Measurements from ENCODE around the gene PFDN1.
"Not testable (repeated sequence)": the region's sequence is repeated elsewhere in the genome, so short reads cannot be mapped to it uniquely, and the experiment has no call there.

PFDN1 gene

DNA sequence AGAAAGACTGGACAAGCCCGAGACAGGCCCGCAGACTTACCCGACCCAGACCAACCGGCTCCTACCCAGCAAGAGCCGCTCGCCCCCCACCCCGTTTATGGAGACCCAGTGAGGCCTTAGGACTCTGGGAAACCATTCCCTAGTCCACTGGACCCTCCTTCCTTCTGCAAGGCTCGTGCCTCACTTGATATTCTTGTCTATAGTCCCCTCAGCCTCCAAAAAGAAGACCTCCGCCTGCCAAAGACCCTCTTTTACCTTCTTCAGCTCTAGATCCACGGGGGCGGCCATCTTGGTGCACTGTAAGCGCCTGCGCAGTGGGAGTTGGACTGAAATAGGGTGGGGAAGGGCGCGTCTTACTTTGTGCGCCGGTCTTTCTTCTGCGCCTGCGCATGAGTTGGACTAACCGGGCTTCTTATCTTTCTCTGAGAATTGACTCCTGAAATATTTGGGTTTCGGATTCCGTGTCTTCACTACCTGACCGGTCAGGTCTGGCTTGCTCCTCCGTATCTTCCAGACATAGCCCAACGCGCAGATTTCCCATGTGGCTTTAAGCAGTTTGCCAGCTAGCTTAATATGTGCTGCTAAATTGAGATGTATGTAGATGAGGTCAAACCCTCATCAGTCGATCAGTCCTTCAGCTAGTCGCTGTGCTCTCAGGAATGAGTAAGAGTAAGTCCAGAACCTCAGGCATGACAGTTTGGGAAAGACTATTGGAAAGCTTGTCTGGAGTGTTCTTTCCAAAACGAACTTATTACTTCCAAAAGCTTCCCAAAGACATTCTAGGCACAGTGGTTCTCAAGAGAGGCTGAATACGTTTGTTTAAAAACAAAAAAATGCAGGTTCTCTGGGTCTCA is at the start of gene PFDN1:
Gene PFDN1, minus strand, starts transcription at position 316 of the 854 bp plus-strand sequence. Its CDS starts 28 bp downstream, at position 288.
- DNase-seq: peak; percentile 96

DNA sequence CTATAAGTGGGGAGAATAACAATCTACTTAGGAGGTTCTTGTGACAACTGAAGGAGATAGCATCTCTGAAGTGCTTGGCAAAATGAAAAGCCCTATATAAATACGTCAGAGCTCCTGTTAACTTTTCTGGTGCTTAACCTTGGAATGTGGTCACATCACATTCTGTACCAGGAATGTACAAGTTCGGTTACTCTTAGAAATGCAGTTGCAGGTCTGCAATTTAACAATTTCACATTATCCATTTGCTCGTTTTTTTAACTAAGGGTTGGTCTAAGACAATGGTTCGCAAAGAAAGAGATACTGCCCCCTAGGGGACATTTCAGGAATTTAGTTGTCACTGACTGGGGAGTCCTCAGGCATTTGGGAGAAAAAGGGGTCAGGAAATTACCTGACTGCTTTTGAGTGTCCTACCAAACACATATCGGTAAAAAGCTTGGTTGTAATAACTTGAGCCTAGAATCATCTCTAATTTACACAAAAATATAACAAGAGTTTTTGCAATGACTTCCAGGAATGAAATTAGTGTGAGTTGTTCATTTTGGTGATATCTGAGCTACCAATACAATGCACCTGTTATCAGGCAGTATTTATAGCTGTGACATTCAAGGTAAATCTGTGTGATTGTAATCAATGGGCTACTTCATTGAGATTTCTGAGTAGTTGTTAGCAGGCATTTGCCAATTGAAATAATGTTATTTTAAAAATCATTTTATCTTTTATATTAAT is 48.9 kb upstream of the PFDN1 start:
- peak; percentile 88 for DNase-seq

GRCh38 chr5:140349244-140349643 is 46.3 kb upstream of the PFDN1 start:
- no peak for DNase-seq

- DNase-seq: no peak
These were observed 45.2 kb upstream of the PFDN1 start for GRCh38 chr5:140348104-140348503.

DNA sequence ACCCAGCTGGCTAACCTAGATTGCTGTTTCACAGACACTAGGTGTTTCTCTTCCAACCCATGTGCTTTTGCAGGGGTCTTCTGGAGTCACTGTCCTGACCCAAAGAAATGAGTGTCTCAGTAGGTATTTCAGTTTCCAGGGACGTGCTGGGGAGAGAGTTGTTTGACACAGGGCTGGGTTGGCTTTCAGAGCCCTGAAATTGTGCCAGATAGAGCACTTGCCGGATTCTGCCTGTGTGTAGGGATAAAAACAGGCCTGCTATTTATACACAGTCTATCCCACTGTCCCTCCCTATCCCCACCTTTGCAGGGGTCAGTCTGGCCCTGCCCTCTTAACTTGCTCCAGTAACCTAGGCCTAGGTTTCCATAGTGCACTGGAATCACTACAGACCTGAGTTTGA is 44.5 kb upstream of the PFDN1 start:
- no peak for DNase-seq

DNA sequence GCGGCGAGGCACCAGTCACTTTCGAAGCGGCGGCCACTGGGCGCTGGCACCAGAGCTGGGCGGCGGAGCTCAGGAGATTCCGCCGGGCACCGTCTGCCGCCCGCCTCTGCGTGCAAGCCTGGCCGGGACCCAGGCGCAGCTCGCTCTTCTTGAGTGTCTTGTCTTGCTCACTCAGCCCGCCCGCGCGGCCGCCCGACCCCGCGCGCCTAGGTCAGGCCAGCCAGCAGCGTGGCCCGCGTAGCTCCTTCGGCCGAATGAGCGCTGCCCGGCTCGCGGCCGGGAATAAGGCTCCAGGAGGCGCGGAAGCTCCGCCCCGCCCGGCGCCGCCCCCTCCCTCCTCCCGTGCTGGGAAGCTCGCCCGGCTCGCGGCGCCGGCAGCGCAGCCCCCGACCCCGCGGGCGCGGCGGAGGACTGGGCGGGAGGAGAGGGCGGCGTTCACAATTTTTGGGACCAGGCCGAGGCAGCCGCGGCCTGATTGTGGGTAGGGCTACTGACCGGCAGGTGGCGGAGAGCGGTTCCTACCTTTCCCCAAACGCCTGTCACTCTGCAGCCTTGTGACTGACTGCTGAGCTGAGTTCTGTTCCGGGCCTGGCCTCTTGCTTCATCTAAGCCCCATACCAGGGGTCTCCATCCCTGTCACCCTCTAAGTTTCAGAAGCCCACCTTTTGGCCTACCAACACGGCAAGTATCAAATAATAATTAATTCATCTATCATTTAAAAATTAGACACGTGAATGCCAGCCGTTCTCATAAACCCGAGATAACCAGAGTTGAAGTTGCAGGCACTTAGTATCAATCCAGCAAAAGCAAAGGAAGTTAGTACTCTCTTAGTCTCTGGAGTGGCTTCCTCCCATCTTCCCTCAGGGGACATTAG is 43.7 kb upstream of the PFDN1 start, which contains the start of gene HBEGF:
Gene HBEGF, minus strand, starts transcription at position 256 of the 874 bp plus-strand sequence. CDS start 275 bp downstream, outside the sequence.
- peak; percentile 85 for DNase-seq

- no peak for DNase-seq
These were observed 43.0 kb upstream of the PFDN1 start for GRCh38 chr5:140345919-140346347.

DNA sequence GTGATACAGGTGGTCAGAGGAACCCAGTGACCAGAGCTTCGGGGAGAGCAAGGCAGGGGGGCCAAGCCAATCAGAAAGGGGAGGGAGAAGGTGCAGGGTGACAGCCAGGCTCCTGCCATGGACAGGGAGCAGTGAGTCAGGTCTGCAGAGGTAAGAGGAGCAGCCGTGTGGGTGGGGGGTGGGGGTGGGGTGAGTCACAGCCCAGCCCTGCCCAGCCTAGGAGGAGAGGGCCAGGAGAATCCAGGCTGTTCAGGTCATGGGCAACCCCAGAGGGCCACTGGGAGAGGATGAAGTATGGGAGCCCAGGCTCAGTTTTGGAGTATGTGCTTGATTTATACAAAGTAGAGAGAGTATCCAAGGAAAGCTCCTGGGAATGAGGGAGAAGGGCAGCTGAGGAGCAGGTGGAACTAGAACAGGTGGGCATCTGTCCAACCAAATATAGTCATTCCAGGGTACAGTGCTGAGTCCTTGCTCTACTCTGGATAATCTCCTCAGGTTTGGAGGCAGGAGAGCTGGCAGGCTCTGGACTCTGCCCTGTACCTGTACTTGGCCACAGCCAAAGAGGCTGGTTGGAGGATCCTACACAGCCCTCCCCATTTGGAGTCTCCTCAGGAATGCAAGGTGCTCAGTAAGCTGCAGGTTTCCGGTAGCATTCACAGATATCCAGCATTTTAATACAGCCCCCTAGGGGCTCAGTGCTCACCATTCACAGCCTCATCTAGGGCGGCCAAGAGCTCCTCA is 42.0 kb upstream of the PFDN1 start:
- no peak for DNase-seq

DNA sequence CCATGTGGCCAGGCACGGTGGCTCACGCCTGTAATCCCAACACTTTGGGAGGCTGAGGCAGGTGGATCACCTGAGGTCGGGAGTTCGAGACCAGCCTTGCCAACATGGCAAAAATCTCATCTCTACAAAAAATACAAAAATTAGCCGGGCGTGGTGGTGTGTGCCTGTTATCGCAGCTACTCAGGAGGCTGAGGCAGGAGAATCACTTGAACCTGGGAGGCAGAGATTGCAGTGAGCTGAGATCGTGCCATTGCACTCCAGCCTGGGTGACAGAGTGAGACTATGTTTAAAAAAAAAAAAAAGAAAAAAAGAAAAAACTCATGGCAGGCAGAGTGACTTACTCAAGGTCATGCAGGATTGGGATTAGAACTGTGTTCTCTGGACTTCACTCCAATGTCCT is 40.9 kb upstream of the PFDN1 start:
- DNase-seq: not testable (repeated sequence)

GRCh38 chr5:140342896-140343295 is 40.0 kb upstream of the PFDN1 start:
- no peak for DNase-seq

- DNase-seq: no peak
These were observed 39.4 kb upstream of the PFDN1 start for GRCh38 chr5:140342287-140342686.

- no peak for DNase-seq
These were observed 38.7 kb upstream of the PFDN1 start for GRCh38 chr5:140341591-140341990.

- no peak for DNase-seq
These were observed 37.8 kb upstream of the PFDN1 start for GRCh38 chr5:140340605-140341121.

DNA sequence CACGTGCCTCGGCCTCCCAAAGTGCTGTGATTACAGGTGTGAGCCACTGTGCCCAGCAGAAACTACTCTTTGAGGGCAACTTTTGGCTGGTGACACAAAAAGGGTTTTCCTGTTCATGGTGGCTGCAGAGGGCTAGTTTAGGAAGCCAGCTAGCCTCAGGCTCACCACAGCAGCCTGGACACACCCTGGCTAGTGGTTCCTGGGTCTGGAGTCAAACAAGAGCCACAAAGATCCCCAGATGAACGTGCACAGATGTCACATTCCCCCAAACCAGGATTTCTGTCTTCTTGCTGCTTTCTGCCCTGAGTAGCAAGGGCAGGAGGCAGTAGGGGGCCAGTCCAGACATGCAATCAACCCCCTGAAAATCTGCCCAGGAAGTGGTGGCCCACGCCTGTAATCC is 36.7 kb upstream of the PFDN1 start:
- DNase-seq: no peak

DNA sequence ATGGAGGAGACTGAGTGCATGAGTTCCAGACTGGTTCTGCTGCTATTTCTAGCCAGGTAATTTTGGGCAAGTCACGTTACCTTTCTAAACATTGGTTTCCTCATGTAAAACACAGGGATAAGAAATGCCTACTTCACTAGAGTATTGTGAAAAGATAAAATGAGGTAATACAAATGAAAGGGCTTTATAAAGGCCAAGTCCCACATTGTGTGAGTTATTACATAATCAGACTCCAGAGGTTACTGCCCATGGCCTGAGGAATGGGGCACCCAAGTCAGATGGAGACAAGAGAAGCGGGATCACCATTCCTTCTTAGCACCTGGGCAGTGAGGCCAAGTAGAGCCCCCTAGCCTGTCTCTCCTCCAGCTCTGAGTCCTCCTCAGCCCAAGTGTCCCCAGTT is 36.0 kb upstream of the PFDN1 start:
- DNase-seq: no peak

DNA sequence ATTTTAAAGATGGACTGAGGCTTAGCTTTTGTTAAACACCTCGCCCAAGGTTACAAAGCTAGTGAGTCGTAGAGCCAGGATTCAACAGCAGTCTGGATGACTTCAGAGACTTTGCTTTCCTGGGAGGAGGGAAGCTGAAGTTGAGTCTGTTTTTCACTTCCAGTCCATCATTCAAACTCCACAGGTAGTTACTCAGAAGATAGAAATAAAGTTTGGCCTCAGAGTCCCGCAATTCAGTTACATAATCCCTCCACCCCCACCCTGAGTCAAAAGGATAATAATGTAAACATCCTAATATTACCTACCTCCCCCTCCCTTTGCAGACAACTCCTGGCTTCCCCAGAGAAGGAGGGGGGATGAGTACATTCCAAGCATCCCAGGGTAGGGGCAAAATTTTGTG is 35.4 kb upstream of the PFDN1 start:
- no peak for DNase-seq

DNA sequence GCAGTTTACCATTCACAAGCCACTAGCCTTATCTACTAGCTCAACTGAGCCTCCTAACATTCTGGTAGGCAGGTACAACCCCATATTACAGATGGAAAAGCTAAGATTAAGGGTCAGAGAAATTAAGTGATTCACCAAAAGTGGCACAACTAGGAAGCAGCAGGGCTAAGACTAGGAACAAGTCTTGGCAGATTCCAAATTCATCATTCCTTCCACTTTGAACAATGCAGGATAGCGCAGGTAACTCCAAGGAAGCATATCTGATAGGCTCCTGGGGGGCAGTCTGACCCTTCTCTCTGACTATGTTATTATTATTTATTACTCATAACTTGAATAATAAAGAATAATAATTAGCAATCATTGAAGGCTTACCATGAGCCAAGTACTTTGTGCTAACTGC is 35.0 kb upstream of the PFDN1 start:
- DNase-seq: no peak

DNA sequence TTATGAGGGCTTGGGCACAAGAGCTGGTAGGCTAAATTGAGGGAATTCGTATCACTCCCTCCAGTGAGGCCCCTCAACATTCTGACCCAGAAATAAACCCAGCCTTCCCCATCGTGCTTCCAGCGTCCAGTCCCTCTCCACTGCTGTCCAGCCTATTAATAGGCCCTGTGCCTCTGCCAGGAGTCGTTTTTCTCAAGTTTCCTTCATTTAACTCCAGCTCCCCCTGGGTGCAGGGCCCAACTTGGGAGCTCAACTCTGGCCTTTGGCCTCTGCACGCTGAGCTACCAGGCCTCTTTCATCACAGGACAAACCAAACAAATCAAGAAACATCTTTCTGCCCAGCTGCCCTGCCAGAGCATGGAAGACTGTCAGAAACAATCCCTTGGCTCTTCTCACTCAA is 33.5 kb upstream of the PFDN1 start:
- no peak for DNase-seq

GRCh38 chr5:140331638-140332037 is 28.7 kb upstream of the PFDN1 start:
- no peak for DNase-seq

GRCh38 chr5:140329739-140330481 is 27.0 kb upstream of the PFDN1 start:
- DNase-seq: no peak

DNA sequence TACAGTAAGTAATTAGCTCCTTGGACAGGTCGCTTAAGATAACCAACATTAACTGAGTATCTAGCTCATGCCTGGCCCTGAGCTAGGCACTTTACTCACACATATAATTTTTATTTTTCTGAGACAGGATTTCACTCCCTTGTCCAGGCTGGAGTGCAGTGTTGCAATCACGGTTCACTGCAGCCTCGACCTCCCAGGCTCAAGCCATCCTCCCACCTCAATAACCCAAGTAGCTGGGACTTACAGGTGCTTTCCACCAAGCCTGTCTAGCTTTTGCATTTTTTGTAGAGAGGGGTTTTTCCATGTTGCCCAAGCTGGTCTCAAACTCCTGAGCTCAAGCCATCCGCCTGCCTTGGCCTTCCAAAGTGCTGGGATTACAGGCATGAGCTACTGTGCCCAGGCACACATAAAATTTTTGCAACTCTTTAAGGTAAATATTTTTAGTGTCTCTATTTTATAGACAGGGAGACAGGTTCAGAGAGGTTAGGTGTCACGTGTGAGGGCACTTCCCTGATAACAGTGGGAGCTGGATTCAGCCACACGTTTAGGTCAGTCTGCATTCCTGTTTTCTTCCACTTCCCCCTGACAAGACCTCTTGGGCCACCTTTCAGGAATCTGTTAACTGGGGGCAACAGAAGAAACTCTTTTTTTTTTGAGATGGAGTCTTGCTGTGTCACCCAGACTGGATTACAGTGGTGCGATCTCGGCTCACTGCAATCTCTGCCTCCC is 25.3 kb upstream of the PFDN1 start:
- no peak for DNase-seq

Measured in OCI-M1 (cell line).